Astrocyte (in vitro differentiated cells and primary cell): ENCODE data around the gene THBS1. TPM values are rescaled to one million over a fixed set of nuclear protein-coding genes. Genes with fewer than 3 reads are reported as not detected.
A peak's percentile ranks its signal among the peaks of the same experiment; 100 is the strongest.

Experiments
- DNase-seq: peaks from one replicate; pipeline ENCODE4 v3.0.0-alpha.2; 2010; ENCODE audit warnings: low read depth
- FAIRE-seq: peaks from 2 replicates; lab custom pipeline; 2011; peaks lifted over from hg19 to GRCh38; lab: Jason Lieb, UNC
- H2AFZ ChIP-seq: 2 replicates; pipeline ENCODE4 v1.6.0; 2012; ENCODE audit warnings: low read depth, low read length, inconsistent platforms
- H3K27ac ChIP-seq: 2 replicates; pipeline ENCODE4 v1.5.1; 2011; ENCODE audit warnings: low read depth, low read length, inconsistent platforms
- H3K27me3 ChIP-seq: 2 replicates; pipeline ENCODE4 v1.6.0; 2011; ENCODE audit warnings: low read length, inconsistent platforms; ENCODE audit not compliant: insufficient read depth
- H3K36me3 ChIP-seq: 2 replicates; pipeline ENCODE4 v1.5.1; 2011; ENCODE audit warnings: low read length, inconsistent platforms; ENCODE audit not compliant: insufficient read depth
- H3K4me1 ChIP-seq: 2 replicates; pipeline ENCODE4 v1.5.1; 2011; ENCODE audit warnings: low read length, inconsistent platforms; ENCODE audit not compliant: insufficient read depth
- H3K4me2 ChIP-seq: 2 replicates; pipeline ENCODE4 v1.6.0; 2012; ENCODE audit warnings: low read length, inconsistent platforms
- H3K4me3 ChIP-seq: 2 replicates; pipeline ENCODE4 v1.5.1; 2011; ENCODE audit warnings: low read depth, mild to moderate bottlenecking, low read length, inconsistent platforms; ENCODE audit not compliant: insufficient read depth
- H3K79me2 ChIP-seq: 2 replicates; pipeline ENCODE4 v1.6.0; 2012; ENCODE audit warnings: mild to moderate bottlenecking, low read length, inconsistent platforms; ENCODE audit not compliant: insufficient read depth
- H3K9ac ChIP-seq: 2 replicates; pipeline ENCODE4 v1.6.0; 2012; ENCODE audit warnings: mild to moderate bottlenecking, low read length, inconsistent platforms
- H3K9me3 ChIP-seq: 2 replicates; pipeline ENCODE4 v1.5.1; 2012; ENCODE audit warnings: low read depth, mild to moderate bottlenecking, low read length, inconsistent platforms; ENCODE audit not compliant: insufficient read depth
- H4K20me1 ChIP-seq: 2 replicates; pipeline ENCODE4 v1.6.0; 2012; ENCODE audit warnings: low read length, inconsistent platforms; ENCODE audit not compliant: insufficient read depth
- H3K27ac Mint-ChIP-seq: one replicate; pipeline ENCODE4 v1.8.0; 2021; ENCODE audit warnings: mild to moderate bottlenecking, mixed read lengths; ENCODE audit not compliant: unreplicated experiment
- H3K27me3 Mint-ChIP-seq: one replicate; pipeline ENCODE4 v1.8.0; 2021; ENCODE audit warnings: low read depth, mixed read lengths; ENCODE audit not compliant: unreplicated experiment
- H3K36me3 Mint-ChIP-seq: one replicate; pipeline ENCODE4 v1.8.0; 2021; ENCODE audit warnings: low read depth, mixed read lengths; ENCODE audit not compliant: unreplicated experiment
- H3K4me1 Mint-ChIP-seq: one replicate; pipeline ENCODE4 v1.8.0; 2021; ENCODE audit warnings: low read depth, mixed read lengths; ENCODE audit not compliant: unreplicated experiment
- H3K4me3 Mint-ChIP-seq: one replicate; pipeline ENCODE4 v1.8.0; 2021; ENCODE audit warnings: mild to moderate bottlenecking, moderate library complexity, mixed read lengths; ENCODE audit not compliant: unreplicated experiment
- H3K9me3 Mint-ChIP-seq: one replicate; pipeline ENCODE4 v1.8.0; 2021; ENCODE audit warnings: mild to moderate bottlenecking, mixed read lengths; ENCODE audit not compliant: unreplicated experiment
- CTCF ChIP-seq: IDR thresholded peaks from 2 replicates; pipeline ENCODE4 v1.5.1; 2011; ENCODE audit warnings: low read depth, mild to moderate bottlenecking, inconsistent platforms, low read length, moderate library complexity; ENCODE audit not compliant: insufficient read depth
- EZH2 ChIP-seq: IDR thresholded peaks from 2 replicates; pipeline ENCODE4 v1.6.1; 2012; ENCODE audit warnings: mild to moderate bottlenecking, low read length, inconsistent platforms; ENCODE audit not compliant: insufficient read depth
- total RNA-seq: library from RNA; stranded (reverse); gene quantifications from 2 replicates; pipeline ENCODE4 v1.2.1, GENCODE V29; 2021

Gene THBS1
- total RNA-seq, 1 donor from 2014 or later, result 720 TPM

- H3K36me3 ChIP-seq, result no peaks in the 10 kb centered on the region
- H3K4me3 Mint-ChIP-seq, result no peak overlapping the region
- no peaks in the 10 kb centered on the region for H4K20me1 ChIP-seq
- no peak overlapping the region for H3K27ac Mint-ChIP-seq
- FAIRE-seq (no peak), DNase-seq (no peak)
- peaks cover 12% of the 10 kb centered on the region for H3K36me3 Mint-ChIP-seq
- H3K79me2 ChIP-seq, result no peaks in the 10 kb centered on the region
- H3K9me3 Mint-ChIP-seq, result peaks cover 3% of the 10 kb centered on the region
- no peak overlapping the region for H2AFZ ChIP-seq
- H3K4me2 ChIP-seq, result no peak overlapping the region
- no peak overlapping the region for H3K9ac ChIP-seq
- H3K4me1 Mint-ChIP-seq, result peaks cover 34% of the 10 kb centered on the region
- H3K4me3 ChIP-seq, result no peak overlapping the region
- no peaks in the 10 kb centered on the region for H3K27me3 Mint-ChIP-seq
- no peaks in the 10 kb centered on the region for H3K9me3 ChIP-seq
- peaks cover 18% of the 10 kb centered on the region for H3K4me1 ChIP-seq
- no peaks in the 10 kb centered on the region for H3K27me3 ChIP-seq
- H3K27ac ChIP-seq, result no peak overlapping the region
- TF ChIP-seq EZH2 (no peak), CTCF (no peak)
Observed at GRCh38 chr15:39623529-39623931, 42.7 kb downstream of the THBS1 start.

- FAIRE-seq (peak; percentile 76), DNase-seq (peak; percentile 92)
- Histone ChIP-seq H3K27ac (peak overlapping the region; percentile 30), H3K4me3 (no peak overlapping the region), H3K4me1 (peaks cover 31% of the 10 kb centered on the region), H3K9ac (no peak overlapping the region), H2AFZ (no peak overlapping the region), H3K27me3 (no peaks in the 10 kb centered on the region), H4K20me1 (no peaks in the 10 kb centered on the region), H3K79me2 (no peaks in the 10 kb centered on the region), H3K4me2 (peak overlapping the region; percentile 44), H3K36me3 (no peaks in the 10 kb centered on the region), H3K9me3 (no peaks in the 10 kb centered on the region)
- Mint-ChIP-seq H3K4me3 (peak overlapping the region; percentile 43), H3K36me3 (peaks cover 12% of the 10 kb centered on the region), H3K27me3 (no peaks in the 10 kb centered on the region), H3K9me3 (peaks cover 3% of the 10 kb centered on the region), H3K27ac (peak overlapping the region; percentile 88), H3K4me1 (peaks cover 44% of the 10 kb centered on the region)
- TF ChIP-seq CTCF, result no peak
- TF ChIP-seq EZH2, result no peak
Observed at GRCh38 chr15:39624806-39625205, 43.9 kb downstream of the THBS1 start.

GRCh38 chr15:39625451-39625850 lies 44.6 kb downstream of the THBS1 start:
- no peak overlapping the region for H2AFZ ChIP-seq
- no peak for DNase-seq
- Mint-ChIP-seq H3K27ac (no peak overlapping the region), H3K4me1 (peaks cover 51% of the 10 kb centered on the region), H3K4me3 (no peak overlapping the region), H3K27me3 (no peaks in the 10 kb centered on the region), H3K36me3 (peaks cover 12% of the 10 kb centered on the region), H3K9me3 (peaks cover 3% of the 10 kb centered on the region)
- H3K4me1 ChIP-seq, result peaks cover 31% of the 10 kb centered on the region
- H3K27ac ChIP-seq, result no peak overlapping the region
- no peaks in the 10 kb centered on the region for H3K9me3 ChIP-seq
- H3K27me3 ChIP-seq, result no peaks in the 10 kb centered on the region
- FAIRE-seq, result no peak
- peak overlapping the region; percentile 44 for H3K4me2 ChIP-seq
- H4K20me1 ChIP-seq, result no peaks in the 10 kb centered on the region
- no peaks in the 10 kb centered on the region for H3K36me3 ChIP-seq
- H3K4me3 ChIP-seq, result no peak overlapping the region
- H3K9ac ChIP-seq, result no peak overlapping the region
- no peak for TF ChIP-seq EZH2
- TF ChIP-seq CTCF, result no peak
- H3K79me2 ChIP-seq, result no peaks in the 10 kb centered on the region
